K562 (cell line): ENCODE results near the gene WDR47. TPM values are rescaled to one million over a fixed set of nuclear protein-coding genes. Genes with fewer than 3 reads are reported as not detected.
A peak's percentile ranks its signal among the peaks of the same experiment; 100 is the strongest.

Experiments
- ATF1 ChIP-seq, 2 experiments: fragments of 450-650 bp in 1 of 2; IDR thresholded peaks; 2 replicates each; pipeline ENCODE4 v1.6.1; 2016; ENCODE audit warnings: missing compliant biosample characterization in 1 of 2, missing genetic modification characterization in 1 of 2
- CBFA2T3 ChIP-seq: fragments of 450-650 bp; IDR thresholded peaks from 2 replicates; pipeline ENCODE4 v1.6.1; 2017
- CSDE1 ChIP-seq, 2 experiments: fragments of 450-650 bp; IDR thresholded peaks; 2 replicates each; pipeline ENCODE4 v1.6.1; 2016; ENCODE audit warnings: mild to moderate bottlenecking in 1 of 2
- GABPA ChIP-seq: fragments of 200-800 bp; sonication (Bioruptor generic); conservative IDR thresholded peaks from 2 replicates; pipeline ENCODE4 v1.6.1; 2016; ENCODE audit warnings: low read depth, missing genetic modification characterization, missing compliant biosample characterization
- ILK ChIP-seq: fragments of 450-650 bp; IDR thresholded peaks from 2 replicates; pipeline ENCODE4 v1.6.1; 2016; ENCODE audit warnings: missing genetic modification characterization, low read depth, mild to moderate bottlenecking, missing compliant biosample characterization, moderate library complexity, borderline replicate concordance
- MYC ChIP-seq, 2 experiments: fragments of 250-450 bp in 1 of 2; sonication (Bioruptor Pico) in 1 of 2; IDR thresholded peaks; 2 replicates each; pipeline versions ENCODE4 v1.5.1 to v1.6.1; 2012 to 2021; ENCODE audit warnings: low read depth in 2 of 2, borderline replicate concordance in 1 of 2, improper control_type of control experiment in 1 of 2, low read length in 1 of 2, mild to moderate bottlenecking in 1 of 2, moderate library complexity in 1 of 2
- OTX1 ChIP-seq: fragments of 450-650 bp; formaldehyde crosslinking; IDR thresholded peaks from 2 replicates; pipeline ENCODE4 v1.4.0; 2022; ENCODE audit warnings: mild to moderate bottlenecking
- PKNOX1 ChIP-seq: fragments of 450-650 bp; IDR thresholded peaks from 2 replicates; pipeline ENCODE4 v1.6.1; 2016
- POU5F1 ChIP-seq: fragments of 150-350 bp; IDR thresholded peaks from 2 replicates; pipeline ENCODE4 v1.6.1; 2014; ENCODE audit warnings: borderline replicate concordance, low read length, low read depth, mild to moderate bottlenecking; ENCODE audit not compliant: partially characterized antibody
- PRPF4 ChIP-seq: fragments of 200-400 bp; formaldehyde crosslinking; IDR thresholded peaks from one replicate; pipeline ENCODE4 v1.6.1; 2017; ENCODE audit warnings: low read length, low read depth, mild to moderate bottlenecking; ENCODE audit not compliant: insufficient read depth, poor library complexity, severe bottlenecking
- RFX1 ChIP-seq: fragments of 450-650 bp; IDR thresholded peaks from 2 replicates; pipeline ENCODE4 v1.6.1; 2016; ENCODE audit warnings: mild to moderate bottlenecking, moderate library complexity
- TEAD4 ChIP-seq, 2 experiments: sonication (generic) in 1 of 2; formaldehyde crosslinking in 1 of 2; IDR thresholded peaks; 2 replicates each; pipeline versions ENCODE4 v1.6.1 to v1.8.0; 2012 to 2022; ENCODE audit warnings: borderline replicate concordance in 1 of 2, inconsistent platforms in 1 of 2, low read length in 1 of 2, mild to moderate bottlenecking in 1 of 2, missing genetic modification reagents in 1 of 2
- ZFP1 ChIP-seq: fragments of 450-650 bp; formaldehyde crosslinking; IDR thresholded peaks from 2 replicates; pipeline ENCODE4 v1.4.0; 2020; ENCODE audit warnings: mild to moderate bottlenecking, mixed read lengths
- polyA plus RNA-seq, 8 experiments: library from polyadenylated mRNA; depleted of rRNA in 4 of 8; stranded (reverse) in 5 of 8; unstranded in 3 of 8; fragments of >200 nt; fragmentation: Nextera tagmentation in 2 of 8; fragmentation: Illumina TruSeq in 1 of 8; extraction: Ambion mirVana in 2 of 8; extraction: Trizol in 1 of 8; gene quantifications; 2 replicates each; pipeline versions ENCODE4 v1.2.1 to v1.2.3, GENCODE V29; 2011 to 2014; ENCODE audit warnings: inconsistent platforms in 1 of 8, missing spikeins in 1 of 8
- total RNA-seq, 7 experiments: library from RNA; depleted of rRNA in 6 of 7; stranded (reverse); fragments of >200 nt in 6 of 7; fragmentation: Illumina TruSeq in 2 of 7; extraction: Trizol in 2 of 7; gene quantifications; 2 replicates each; pipeline versions ENCODE4 v1.2.1 to v1.2.3, GENCODE V29; 2011 to 2021; ENCODE audit warnings: low replicate concordance in 1 of 7
- TF ChIP-seq, protein P1 (sequence below), 2 experiments: fragments of 450-650 bp; IDR thresholded peaks; 2 replicates each; pipeline ENCODE4 v1.6.1; 2016; ENCODE audit warnings: mild to moderate bottlenecking in 2 of 2, borderline replicate concordance in 1 of 2, low read depth in 1 of 2, moderate library complexity in 1 of 2

The WDR47 gene
- total and polyA plus RNA-seq, 9 of the 15 experiments (the other 6 are each of a cell fraction or from before 2014, with no cell fraction given), result 1.3 to 10.1 (median 4.9) TPM

- TF ChIP-seq, protein P1, sequence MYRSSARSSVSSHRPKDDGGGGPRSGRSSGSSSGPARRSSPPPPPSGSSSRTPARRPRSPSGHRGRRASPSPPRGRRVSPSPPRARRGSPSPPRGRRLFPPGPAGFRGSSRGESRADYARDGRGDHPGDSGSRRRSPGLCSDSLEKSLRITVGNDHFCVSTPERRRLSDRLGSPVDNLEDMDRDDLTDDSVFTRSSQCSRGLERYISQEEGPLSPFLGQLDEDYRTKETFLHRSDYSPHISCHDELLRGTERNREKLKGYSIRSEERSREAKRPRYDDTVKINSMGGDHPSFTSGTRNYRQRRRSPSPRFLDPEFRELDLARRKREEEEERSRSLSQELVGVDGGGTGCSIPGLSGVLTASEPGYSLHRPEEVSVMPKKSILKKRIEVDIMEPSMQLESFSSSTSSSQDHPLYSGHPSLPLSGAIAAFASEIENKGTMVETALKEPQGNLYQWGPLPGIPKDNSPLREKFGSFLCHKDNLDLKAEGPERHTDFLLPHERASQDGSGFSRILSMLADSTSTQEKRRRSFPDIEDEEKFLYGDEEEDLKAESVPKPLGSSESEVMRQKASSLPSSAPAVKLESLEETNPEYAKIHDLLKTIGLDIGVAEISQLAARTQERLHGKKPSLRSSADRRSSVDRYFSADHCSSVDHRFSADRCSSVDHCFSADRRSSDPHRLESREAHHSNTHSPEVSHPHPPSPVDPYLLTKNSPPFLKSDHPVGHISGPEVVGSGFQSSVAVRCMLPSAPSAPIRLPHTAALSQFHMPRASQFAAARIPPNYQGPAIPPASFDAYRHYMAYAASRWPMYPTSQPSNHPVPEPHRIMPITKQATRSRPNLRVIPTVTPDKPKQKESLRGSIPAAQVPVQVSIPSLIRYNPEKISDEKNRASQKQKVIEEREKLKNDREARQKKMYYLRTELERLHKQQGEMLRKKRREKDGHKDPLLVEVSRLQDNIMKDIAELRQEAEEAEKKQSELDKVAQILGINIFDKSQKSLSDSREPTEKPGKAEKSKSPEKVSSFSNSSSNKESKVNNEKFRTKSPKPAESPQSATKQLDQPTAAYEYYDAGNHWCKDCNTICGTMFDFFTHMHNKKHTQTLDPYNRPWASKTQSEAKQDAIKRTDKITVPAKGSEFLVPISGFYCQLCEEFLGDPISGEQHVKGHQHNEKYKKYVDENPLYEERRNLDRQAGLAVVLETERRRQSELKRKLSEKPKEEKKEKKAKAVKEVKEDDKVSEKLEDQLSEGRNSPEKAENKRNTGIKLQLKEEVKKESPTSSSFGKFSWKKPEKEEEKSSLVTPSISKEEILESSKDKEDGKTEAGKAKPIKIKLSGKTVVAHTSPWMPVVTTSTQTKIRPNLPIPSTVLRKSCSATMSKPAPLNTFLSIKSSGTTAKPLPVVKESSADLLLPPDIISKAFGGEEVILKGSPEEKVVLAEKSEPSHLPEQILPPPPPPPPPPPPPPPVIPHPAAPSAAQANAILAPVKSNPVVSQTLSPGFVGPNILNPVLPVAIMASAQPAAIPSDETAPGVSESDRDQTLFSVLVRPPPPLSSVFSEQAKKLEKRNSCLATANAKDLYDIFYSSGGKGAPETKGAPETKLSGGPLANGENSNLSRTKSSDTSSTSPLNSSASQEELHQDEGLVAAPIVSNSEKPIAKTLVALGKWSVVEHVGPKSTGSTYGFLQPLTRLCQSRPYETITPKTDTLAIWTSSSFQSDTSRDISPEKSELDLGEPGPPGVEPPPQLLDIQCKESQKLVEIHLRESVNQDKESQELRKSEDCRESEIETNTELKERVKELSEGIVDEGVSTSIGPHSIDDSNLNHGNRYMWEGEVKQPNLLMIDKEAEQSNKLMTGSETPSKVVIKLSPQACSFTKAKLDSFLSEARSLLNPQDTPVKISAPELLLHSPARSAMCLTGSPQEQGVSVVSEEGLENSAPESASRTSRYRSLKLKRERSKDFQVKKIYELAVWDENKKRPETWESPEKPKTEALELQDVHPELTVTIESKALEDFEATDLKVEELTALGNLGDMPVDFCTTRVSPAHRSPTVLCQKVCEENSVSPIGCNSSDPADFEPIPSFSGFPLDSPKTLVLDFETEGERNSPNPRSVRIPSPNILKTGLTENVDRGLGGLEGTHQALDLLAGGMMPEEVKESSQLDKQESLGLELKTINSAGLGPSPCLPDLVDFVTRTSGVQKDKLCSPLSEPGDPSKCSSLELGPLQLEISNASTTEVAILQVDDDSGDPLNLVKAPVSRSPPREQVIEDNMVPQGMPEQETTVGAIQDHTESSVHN (IDR thresholded peaks at IDR 0.05; ENCODE audit: borderline replicate concordance in 1 of 2, low read depth in 1 of 2), result no peak
- TF ChIP-seq TEAD4 (IDR thresholded peaks at IDR 0.05; ENCODE audit: low read length) (peak; percentile 40; the same call in 1 of the 2 replicates), TEAD4 (CRISPR knock-in tag; IDR thresholded peaks at IDR 0.05; ENCODE audit: borderline replicate concordance) (0 out of 2 replicates have a peak, but pooled peaks have one; percentile 44), MYC (IDR thresholded peaks at IDR 0.05; ENCODE audit: low read depth, low read length) (peak; percentile 69), MYC (CRISPR knock-in tag; IDR thresholded peaks at IDR 0.05; ENCODE audit: borderline replicate concordance, low read depth) (no peak), ILK (tag) (no peak), POU5F1 (no peak), CSDE1 (IDR thresholded peaks at IDR 0.05) (no peak), PRPF4 (peak; percentile 59), GABPA (tag) (no peak), OTX1 (no peak), CBFA2T3 (no peak), RFX1 (peak; percentile 90), PKNOX1 (peak; percentile 93), ATF1 (CRISPR knock-in tag; IDR thresholded peaks at IDR 0.05) (no peak), ATF1 (tag; IDR thresholded peaks at IDR 0.05) (peak; percentile 87), ZFP1 (no peak)
Observed at GRCh38 chr1:109041621-109042468, at the start of gene WDR47 (continued).
